ENCODE measurements around the gene IGSF21.

The IGSF21 gene

DNA sequence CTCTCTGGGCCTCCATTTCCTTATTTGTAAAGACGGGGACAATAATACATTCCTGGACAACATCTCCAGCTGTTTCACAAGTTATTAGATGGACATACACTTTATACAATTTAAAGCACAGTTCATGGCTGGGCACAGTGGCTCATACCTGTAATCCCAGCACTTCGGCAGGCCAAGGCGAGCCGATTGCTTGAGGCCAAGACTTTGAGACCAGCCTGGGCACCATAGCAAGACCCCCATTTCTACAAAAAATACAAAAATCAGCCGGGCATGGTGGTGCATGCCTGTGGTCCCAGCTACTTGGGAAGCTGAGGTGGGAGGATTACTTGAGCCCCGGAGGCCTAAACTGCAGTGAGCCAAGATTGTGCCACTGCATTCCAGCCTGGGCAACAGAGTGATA is 34.1 kb downstream of the IGSF21 start:
- TF ChIP-seq ZBTB7A (IDR thresholded peaks at IDR 0.05; ENCODE audit: low read depth) (no peak), CREB1 (IDR thresholded peaks at IDR 0.05; ENCODE audit: low read depth) (no peak), TEAD4 (IDR thresholded peaks at IDR 0.05) (no peak), NFIC (IDR thresholded peaks at IDR 0.05) (no peak), TCF12 (IDR thresholded peaks at IDR 0.05; ENCODE audit: low read depth) (no peak), CEBPB (IDR thresholded peaks at IDR 0.05) (no peak), RAD21 (IDR thresholded peaks at IDR 0.05; ENCODE audit: low read depth) (no peak), TAF1 (IDR thresholded peaks at IDR 0.05; ENCODE audit: low read depth) (no peak), FOXM1 (IDR thresholded peaks at IDR 0.05; ENCODE audit: borderline replicate concordance, low read depth) (no peak), EGR1 (IDR thresholded peaks at IDR 0.05) (no peak)
- TF ChIP-seq, protein P1, sequence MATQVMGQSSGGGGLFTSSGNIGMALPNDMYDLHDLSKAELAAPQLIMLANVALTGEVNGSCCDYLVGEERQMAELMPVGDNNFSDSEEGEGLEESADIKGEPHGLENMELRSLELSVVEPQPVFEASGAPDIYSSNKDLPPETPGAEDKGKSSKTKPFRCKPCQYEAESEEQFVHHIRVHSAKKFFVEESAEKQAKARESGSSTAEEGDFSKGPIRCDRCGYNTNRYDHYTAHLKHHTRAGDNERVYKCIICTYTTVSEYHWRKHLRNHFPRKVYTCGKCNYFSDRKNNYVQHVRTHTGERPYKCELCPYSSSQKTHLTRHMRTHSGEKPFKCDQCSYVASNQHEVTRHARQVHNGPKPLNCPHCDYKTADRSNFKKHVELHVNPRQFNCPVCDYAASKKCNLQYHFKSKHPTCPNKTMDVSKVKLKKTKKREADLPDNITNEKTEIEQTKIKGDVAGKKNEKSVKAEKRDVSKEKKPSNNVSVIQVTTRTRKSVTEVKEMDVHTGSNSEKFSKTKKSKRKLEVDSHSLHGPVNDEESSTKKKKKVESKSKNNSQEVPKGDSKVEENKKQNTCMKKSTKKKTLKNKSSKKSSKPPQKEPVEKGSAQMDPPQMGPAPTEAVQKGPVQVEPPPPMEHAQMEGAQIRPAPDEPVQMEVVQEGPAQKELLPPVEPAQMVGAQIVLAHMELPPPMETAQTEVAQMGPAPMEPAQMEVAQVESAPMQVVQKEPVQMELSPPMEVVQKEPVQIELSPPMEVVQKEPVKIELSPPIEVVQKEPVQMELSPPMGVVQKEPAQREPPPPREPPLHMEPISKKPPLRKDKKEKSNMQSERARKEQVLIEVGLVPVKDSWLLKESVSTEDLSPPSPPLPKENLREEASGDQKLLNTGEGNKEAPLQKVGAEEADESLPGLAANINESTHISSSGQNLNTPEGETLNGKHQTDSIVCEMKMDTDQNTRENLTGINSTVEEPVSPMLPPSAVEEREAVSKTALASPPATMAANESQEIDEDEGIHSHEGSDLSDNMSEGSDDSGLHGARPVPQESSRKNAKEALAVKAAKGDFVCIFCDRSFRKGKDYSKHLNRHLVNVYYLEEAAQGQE (IDR thresholded peaks at IDR 0.05; ENCODE audit: low read depth), result no peak
- TF ChIP-seq, protein P2, sequence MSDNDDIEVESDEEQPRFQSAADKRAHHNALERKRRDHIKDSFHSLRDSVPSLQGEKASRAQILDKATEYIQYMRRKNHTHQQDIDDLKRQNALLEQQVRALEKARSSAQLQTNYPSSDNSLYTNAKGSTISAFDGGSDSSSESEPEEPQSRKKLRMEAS (IDR thresholded peaks at IDR 0.05), result no peak

DNA sequence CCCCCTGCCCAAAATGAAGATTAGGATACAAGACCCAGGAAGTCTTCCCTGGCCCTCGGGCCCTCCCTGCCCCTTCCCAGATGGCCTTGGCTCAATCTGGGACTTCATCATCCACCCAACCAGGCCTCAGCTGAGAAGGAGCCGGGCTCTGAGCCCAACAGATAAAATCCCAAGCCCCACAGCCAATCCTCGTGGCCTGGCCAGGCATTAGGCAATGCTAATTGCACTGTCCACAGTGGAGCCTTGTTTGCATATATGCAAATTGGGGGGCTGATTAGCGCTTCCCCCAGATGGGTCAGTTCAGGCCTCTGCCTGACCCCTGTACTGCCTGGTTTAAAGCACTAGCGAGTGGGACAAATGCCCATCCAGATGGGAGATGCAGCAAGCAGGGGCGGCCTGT is 34.9 kb downstream of the IGSF21 start:
- TF ChIP-seq, protein P2 (IDR thresholded peaks at IDR 0.05), result no peak
- no peak for TF ChIP-seq CREB1 (IDR thresholded peaks at IDR 0.05; ENCODE audit: low read depth)
- TF ChIP-seq EGR1 (IDR thresholded peaks at IDR 0.05), result no peak

DNA sequence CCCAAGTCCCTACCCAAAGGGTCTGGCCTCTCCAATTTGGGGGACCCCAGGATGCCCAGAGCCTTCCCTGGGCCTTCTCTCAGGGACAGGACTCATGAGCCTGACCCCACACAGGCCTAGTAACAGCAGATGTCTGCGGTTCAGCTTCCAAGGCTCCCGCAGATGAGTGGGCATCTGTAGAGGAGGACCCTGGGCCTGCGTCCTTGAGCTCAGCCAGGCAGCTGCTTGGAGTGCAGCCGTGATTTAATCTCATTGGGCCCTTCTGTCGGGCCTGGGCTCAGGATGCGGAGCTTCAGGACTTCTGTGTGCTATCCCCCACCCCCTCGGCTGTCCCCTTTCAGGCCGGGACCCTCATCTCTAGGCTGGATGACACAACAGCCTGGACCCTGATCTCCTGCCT is 35.4 kb downstream of the IGSF21 start:
- TF ChIP-seq CREB1 (IDR thresholded peaks at IDR 0.05; ENCODE audit: low read depth) (no peak), TEAD4 (IDR thresholded peaks at IDR 0.05) (no peak), TCF12 (IDR thresholded peaks at IDR 0.05; ENCODE audit: low read depth) (no peak), TAF1 (IDR thresholded peaks at IDR 0.05; ENCODE audit: low read depth) (no peak)

DNA sequence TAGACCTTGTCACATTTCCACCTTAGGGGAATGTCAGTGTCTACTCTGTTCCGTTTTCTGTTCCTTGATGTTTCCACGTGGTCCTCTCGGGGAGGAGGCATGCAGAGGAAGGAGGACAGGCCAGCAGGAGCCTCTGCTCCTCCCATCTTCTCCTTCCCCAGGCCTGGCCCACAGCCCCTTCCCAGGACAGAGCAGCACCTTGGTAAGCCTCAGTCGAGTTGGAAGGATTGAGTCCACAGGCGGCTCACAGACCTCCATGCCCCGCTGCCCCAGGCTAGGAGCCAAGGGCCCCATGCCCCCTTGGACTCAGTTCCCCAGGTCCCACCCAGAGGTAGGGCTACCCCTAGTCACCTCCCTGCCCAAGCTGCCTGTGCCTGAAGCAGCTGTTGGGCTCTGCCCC is 36.5 kb downstream of the IGSF21 start:
- no peak for TF ChIP-seq CEBPB (IDR thresholded peaks at IDR 0.05)
- TF ChIP-seq, protein P2 (IDR thresholded peaks at IDR 0.05), result no peak

DNA sequence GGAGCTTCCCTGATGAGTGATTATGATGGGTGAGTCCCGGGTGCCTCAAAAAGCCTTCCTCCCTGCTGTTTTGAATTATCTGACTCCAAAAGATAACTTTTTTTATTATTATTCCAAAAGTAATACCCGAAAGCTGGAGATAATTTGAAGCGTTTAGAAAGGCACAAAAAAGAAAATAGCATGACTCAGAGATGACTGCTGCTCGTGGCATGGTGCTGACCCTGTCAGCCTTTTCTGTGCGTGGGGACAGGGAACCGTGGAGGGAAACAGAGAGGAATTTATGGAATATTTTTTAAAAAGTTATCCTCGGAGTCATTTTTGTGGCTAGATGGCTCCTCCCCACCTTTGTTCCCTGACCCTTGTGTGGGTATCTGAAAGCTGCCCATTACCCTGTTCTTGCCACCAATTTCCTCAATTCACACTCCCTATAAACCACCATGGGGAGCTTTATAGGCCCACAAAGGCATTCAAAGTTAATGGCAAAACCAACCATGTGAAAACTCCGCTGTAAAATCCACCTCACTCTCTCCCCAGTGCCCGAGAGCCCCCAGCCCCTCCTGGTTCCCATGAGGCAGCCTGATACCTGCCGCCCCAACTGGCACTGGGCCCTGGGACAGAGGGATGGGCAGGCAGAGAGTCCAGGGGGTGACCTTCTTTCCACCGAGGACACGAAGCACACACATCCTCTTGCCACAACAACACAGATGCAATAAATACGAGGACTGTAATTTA is 37.5 kb downstream of the IGSF21 start:
- TF ChIP-seq TEAD4 (IDR thresholded peaks at IDR 0.05), result no peak
- no peak for TF ChIP-seq CEBPB (IDR thresholded peaks at IDR 0.05)
- no peak for TF ChIP-seq FOXM1 (IDR thresholded peaks at IDR 0.05; ENCODE audit: borderline replicate concordance, low read depth)
- TF ChIP-seq, protein P2 (IDR thresholded peaks at IDR 0.05), result no peak
- no peak for TF ChIP-seq RAD21 (IDR thresholded peaks at IDR 0.05; ENCODE audit: low read depth)
- TF ChIP-seq, protein P3, sequence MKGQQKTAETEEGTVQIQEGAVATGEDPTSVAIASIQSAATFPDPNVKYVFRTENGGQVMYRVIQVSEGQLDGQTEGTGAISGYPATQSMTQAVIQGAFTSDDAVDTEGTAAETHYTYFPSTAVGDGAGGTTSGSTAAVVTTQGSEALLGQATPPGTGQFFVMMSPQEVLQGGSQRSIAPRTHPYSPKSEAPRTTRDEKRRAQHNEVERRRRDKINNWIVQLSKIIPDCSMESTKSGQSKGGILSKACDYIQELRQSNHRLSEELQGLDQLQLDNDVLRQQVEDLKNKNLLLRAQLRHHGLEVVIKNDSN (IDR thresholded peaks at IDR 0.05), result no peak
- TF ChIP-seq EP300 (IDR thresholded peaks at IDR 0.05; ENCODE audit: borderline replicate concordance), result no peak
- no peak for TF ChIP-seq ZBTB7A (IDR thresholded peaks at IDR 0.05; ENCODE audit: low read depth)
- TF ChIP-seq EGR1 (IDR thresholded peaks at IDR 0.05), result no peak
- no peak for TF ChIP-seq TAF1 (IDR thresholded peaks at IDR 0.05; ENCODE audit: low read depth)
- TF ChIP-seq, protein P1 (IDR thresholded peaks at IDR 0.05; ENCODE audit: low read depth), result no peak
- no peak for TF ChIP-seq YY1 (IDR thresholded peaks at IDR 0.05; ENCODE audit: low read depth)
- no peak for TF ChIP-seq CREB1 (IDR thresholded peaks at IDR 0.05; ENCODE audit: low read depth)

DNA sequence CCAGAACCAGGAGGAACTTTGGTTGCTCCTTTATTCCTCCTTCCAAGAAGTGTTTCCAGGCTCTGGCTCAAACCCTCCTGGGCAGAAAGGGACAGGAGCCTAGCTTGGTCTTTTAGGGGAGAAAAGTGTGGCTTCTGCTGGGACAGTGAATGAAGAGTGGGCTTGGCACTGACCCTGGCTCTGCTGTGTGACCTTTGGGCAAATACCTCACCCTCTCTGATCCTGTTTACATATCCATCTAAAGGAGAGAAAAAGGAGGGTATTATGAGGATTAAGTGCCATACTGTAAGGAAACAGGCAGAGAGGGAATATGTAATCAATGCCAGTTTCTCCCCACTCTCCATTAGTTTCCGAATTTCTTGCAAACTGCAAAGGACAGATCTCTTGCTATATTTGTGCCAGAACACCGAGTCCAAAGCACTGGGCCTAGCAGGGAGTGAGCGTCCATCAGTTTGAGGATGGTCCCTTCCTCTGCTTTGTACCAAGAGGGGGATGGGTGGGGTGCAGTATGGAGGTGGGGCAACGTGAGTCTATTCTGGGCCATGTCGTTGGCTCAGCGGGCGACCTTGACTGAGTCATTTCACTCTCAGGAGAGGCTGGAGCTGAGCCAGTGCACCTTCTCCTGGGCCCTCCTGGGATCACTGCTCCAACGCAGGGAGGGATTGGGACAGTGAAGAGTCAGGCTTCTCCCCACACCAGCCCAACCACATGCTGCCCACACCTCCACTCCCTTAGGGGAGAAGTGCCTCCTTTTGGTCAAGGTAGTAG is 38.4 kb downstream of the IGSF21 start:
- TF ChIP-seq TAF1 (IDR thresholded peaks at IDR 0.05; ENCODE audit: low read depth) (no peak), EP300 (IDR thresholded peaks at IDR 0.05; ENCODE audit: borderline replicate concordance) (no peak), ZBTB7A (IDR thresholded peaks at IDR 0.05; ENCODE audit: low read depth) (no peak), NFIC (IDR thresholded peaks at IDR 0.05) (no peak), CREB1 (IDR thresholded peaks at IDR 0.05; ENCODE audit: low read depth) (no peak), TCF12 (IDR thresholded peaks at IDR 0.05; ENCODE audit: low read depth) (no peak), TEAD4 (IDR thresholded peaks at IDR 0.05) (no peak), FOXM1 (IDR thresholded peaks at IDR 0.05; ENCODE audit: borderline replicate concordance, low read depth) (no peak), YY1 (IDR thresholded peaks at IDR 0.05; ENCODE audit: low read depth) (no peak), CEBPB (IDR thresholded peaks at IDR 0.05) (no peak), EGR1 (IDR thresholded peaks at IDR 0.05) (no peak), RAD21 (IDR thresholded peaks at IDR 0.05; ENCODE audit: low read depth) (no peak)
- TF ChIP-seq, protein P3 (IDR thresholded peaks at IDR 0.05), result no peak
- TF ChIP-seq, protein P1 (IDR thresholded peaks at IDR 0.05; ENCODE audit: low read depth), result no peak
- TF ChIP-seq, protein P2 (IDR thresholded peaks at IDR 0.05), result no peak

Measured in Ishikawa (cell line).